Measurements from ENCODE around the gene DENND1A. TPM values are rescaled to one million over a fixed set of nuclear protein-coding genes. Genes with fewer than 3 reads are reported as not detected.

DENND1A gene
- total RNA-seq, 1 donor from 2014 or later: 15.4 TPM

GRCh38 chr9:123482295-123482968 lies 447.5 kb downstream of the DENND1A start:
- ATAC-seq (no peak), DNase-seq (no peak)
- TF ChIP-seq CTCF (IDR thresholded peaks at IDR 0.05): no peak
- no peaks in the 10 kb centered on the region for H3K36me3 ChIP-seq
- H3K4me1 ChIP-seq: no peaks in the 10 kb centered on the region
- no peak overlapping the region for H3K4me3 ChIP-seq
- no peaks in the 10 kb centered on the region for H3K9me3 ChIP-seq
- no peaks in the 10 kb centered on the region for H3K27me3 ChIP-seq
- intact Hi-C loops (cut with DNase I): no loop called here
- no peak overlapping the region for H3K27ac ChIP-seq

DNA sequence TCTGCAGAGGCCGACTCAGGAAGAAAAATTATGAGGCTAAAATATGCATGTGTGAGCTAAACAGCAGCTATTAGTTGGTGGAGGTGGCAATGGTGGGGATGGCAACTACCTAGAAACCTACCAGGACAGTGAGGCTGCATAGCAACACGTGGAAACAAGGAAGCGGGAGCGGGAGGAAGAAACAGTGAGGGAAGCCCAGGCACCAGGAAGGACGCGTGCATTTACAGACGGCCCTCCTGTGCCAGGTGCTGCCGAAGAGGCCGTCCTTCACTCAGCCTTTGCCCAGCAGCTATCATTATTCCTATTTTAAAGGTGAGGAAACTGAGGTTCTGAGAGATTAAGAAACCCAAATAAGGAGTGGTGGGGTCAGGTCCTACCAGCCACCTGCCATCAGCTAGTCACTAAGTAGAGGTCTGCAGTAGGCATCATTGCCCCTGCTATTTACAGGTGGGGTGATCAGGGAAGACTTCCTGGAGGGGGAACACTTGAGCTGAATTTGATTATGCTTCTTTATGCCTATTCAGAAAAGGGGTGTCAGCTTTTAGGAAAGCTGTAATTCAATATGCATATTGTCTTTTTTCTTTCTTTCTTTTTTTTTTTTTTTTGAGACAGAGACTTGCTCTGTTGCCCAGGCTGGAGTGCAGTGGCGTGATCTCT lies 448.6 kb downstream of the DENND1A start:
- DNase-seq (peak; percentile 23), ATAC-seq (no peak)
- Histone ChIP-seq H3K36me3 (no peaks in the 10 kb centered on the region), H3K4me3 (no peak overlapping the region), H3K9me3 (no peaks in the 10 kb centered on the region), H3K27ac (no peak overlapping the region), H3K4me1 (no peaks in the 10 kb centered on the region), H3K27me3 (no peaks in the 10 kb centered on the region)
- intact Hi-C loops (cut with DNase I): no loop called here
- TF ChIP-seq CTCF (IDR thresholded peaks at IDR 0.05): no peak

DNA sequence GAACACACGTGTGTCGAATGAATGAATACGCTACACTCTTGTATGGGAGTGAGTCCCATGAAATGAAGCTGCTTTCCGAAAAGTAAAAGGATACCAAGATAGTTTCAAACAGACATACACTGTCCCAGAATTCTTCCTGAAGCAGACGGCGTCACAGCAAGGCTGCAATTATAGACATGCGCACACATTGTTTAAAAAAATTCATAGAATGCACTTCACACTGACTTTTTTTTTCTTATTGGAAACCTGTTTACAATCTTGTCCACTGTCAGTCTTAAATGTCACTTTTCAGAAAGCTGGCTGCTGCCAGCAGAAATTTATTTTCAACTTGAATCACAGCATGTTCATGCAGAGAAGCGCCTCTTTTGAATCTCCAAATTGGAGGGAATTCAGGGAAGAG lies 449.1 kb downstream of the DENND1A start:
- Histone ChIP-seq H3K36me3 (no peaks in the 10 kb centered on the region), H3K9me3 (no peaks in the 10 kb centered on the region), H3K4me1 (no peaks in the 10 kb centered on the region), H3K4me3 (no peak overlapping the region), H3K27ac (no peak overlapping the region), H3K27me3 (no peaks in the 10 kb centered on the region)
- no peak for TF ChIP-seq CTCF (IDR thresholded peaks at IDR 0.05)
- ATAC-seq (no peak), DNase-seq (no peak)
- intact Hi-C loops (cut with DNase I): no loop called here

DNA sequence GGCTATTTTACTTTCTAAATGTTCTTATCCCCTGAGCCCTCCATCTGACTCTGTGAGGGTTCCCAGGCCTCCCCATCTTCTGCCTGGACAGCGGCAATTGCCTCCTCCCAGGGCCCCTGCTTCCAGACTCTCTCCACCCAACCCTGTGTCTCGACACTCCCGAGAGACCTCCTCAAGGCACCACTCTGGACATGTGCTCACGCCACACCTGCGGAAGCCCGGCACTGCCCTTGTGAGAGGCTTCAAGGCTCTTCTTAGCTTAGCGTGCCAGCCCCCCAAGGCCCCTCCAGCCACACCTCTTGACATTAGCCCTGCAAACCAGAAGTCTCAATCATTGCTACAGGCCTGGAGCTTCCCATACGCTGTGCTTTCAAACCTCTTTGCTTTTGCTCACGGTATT lies 449.8 kb downstream of the DENND1A start:
- ATAC-seq: no peak
- H3K9me3 ChIP-seq: no peaks in the 10 kb centered on the region
- no peak for TF ChIP-seq CTCF (IDR thresholded peaks at IDR 0.05)
- no peaks in the 10 kb centered on the region for H3K27me3 ChIP-seq
- DNase-seq: peak; percentile 34
- intact Hi-C loops (cut with DNase I): no loop called here
- no peaks in the 10 kb centered on the region for H3K4me1 ChIP-seq
- H3K36me3 ChIP-seq: no peaks in the 10 kb centered on the region
- H3K27ac ChIP-seq: no peak overlapping the region
- no peak overlapping the region for H3K4me3 ChIP-seq

GRCh38 chr9:123478967-123479602 lies 450.8 kb downstream of the DENND1A start:
- H3K4me3 ChIP-seq: no peak overlapping the region
- ATAC-seq: no peak

More at GRCh38 chr9:123478967-123479602, 450.8 kb downstream of the DENND1A start:
- Histone ChIP-seq H3K36me3 (no peaks in the 10 kb centered on the region), H3K27me3 (no peaks in the 10 kb centered on the region), H3K9me3 (no peaks in the 10 kb centered on the region), H3K27ac (no peak overlapping the region), H3K4me1 (no peaks in the 10 kb centered on the region)
- intact Hi-C loops (cut with DNase I): no loop called here
- no peak for DNase-seq
- no peak for TF ChIP-seq CTCF (IDR thresholded peaks at IDR 0.05)

All from upper lobe of right lung (tissue), 1 donor.